H9 (cell line): Measurements from ENCODE around the gene QSOX2. TPM values are rescaled to one million over a fixed set of nuclear protein-coding genes. Genes with fewer than 3 reads are reported as not detected.

Experiments used
- DNase-seq: peaks from one replicate; pipeline ENCODE4 v3.0.0-alpha.2; 2017
- H2AFZ ChIP-seq: one replicate; pipeline ENCODE4 v1.6.1; 2013; ENCODE audit warnings: mild to moderate bottlenecking, low read length, control low read depth, moderate library complexity
- H2AK5ac ChIP-seq: 2 replicates; pipeline ENCODE4 v1.6.1; 2013; ENCODE audit warnings: low read length, control low read depth, mixed read lengths; ENCODE audit not compliant: insufficient read length
- H2BK120ac ChIP-seq: one replicate; pipeline ENCODE4 v1.6.1; 2013; ENCODE audit warnings: low read depth, mild to moderate bottlenecking, low read length, control low read depth, inconsistent platforms; ENCODE audit not compliant: poor library complexity, severe bottlenecking
- H2BK12ac ChIP-seq: 2 replicates; pipeline ENCODE4 v1.6.1; 2013; ENCODE audit warnings: low read length, control low read depth, mixed read lengths, low read depth; ENCODE audit not compliant: insufficient read length
- H2BK15ac ChIP-seq: 2 replicates; pipeline ENCODE4 v1.6.1; 2013; ENCODE audit warnings: low read depth, low read length, control low read depth
- H2BK20ac ChIP-seq: one replicate; pipeline ENCODE4 v1.6.1; 2013; ENCODE audit warnings: low read depth, mild to moderate bottlenecking, low read length, control low read depth, inconsistent platforms; ENCODE audit not compliant: poor library complexity, severe bottlenecking
- H2BK5ac ChIP-seq: 2 replicates; pipeline ENCODE4 v1.6.1; 2013; ENCODE audit warnings: low read length, control low read depth, mixed read lengths; ENCODE audit not compliant: insufficient read length
- H3K14ac ChIP-seq: 2 replicates; pipeline ENCODE4 v1.6.1; 2013; ENCODE audit warnings: low read length, control low read depth; ENCODE audit not compliant: insufficient read depth
- H3K18ac ChIP-seq: 2 replicates; pipeline ENCODE4 v1.6.1; 2013; ENCODE audit warnings: low read depth, mild to moderate bottlenecking, mixed read lengths, low read length, control low read depth; ENCODE audit not compliant: insufficient read length
- H3K23ac ChIP-seq: 2 replicates; pipeline ENCODE4 v1.6.1; 2013; ENCODE audit warnings: low read length, control low read depth, mixed read lengths, low read depth; ENCODE audit not compliant: insufficient read length
- H3K23me2 ChIP-seq: 2 replicates; pipeline ENCODE4 v1.6.1; 2013; ENCODE audit warnings: low read depth, mild to moderate bottlenecking, mixed read lengths, low read length, control low read depth; ENCODE audit not compliant: insufficient read length, poor library complexity, severe bottlenecking
- H3K27ac ChIP-seq: 2 replicates; pipeline ENCODE4 v1.5.1; 2013; ENCODE audit warnings: low read length, control low read depth, mixed read lengths, low read depth; ENCODE audit not compliant: insufficient read length
- H3K27me3 ChIP-seq: 2 replicates; pipeline ENCODE4 v1.6.1; 2013; ENCODE audit warnings: low read length, control low read depth, inconsistent platforms; ENCODE audit not compliant: insufficient read depth
- H3K4ac ChIP-seq: 2 replicates; pipeline ENCODE4 v1.6.1; 2013; ENCODE audit warnings: low read depth, mild to moderate bottlenecking, control low read depth, inconsistent platforms, low read length, moderate library complexity
- H3K4me1 ChIP-seq: 2 replicates; pipeline ENCODE4 v1.6.1; 2013; ENCODE audit warnings: low read length, control low read depth, inconsistent platforms; ENCODE audit not compliant: insufficient read depth
- H3K4me2 ChIP-seq: 2 replicates; pipeline ENCODE4 v1.6.1; 2013; ENCODE audit warnings: low read length, control low read depth, mixed read lengths; ENCODE audit not compliant: insufficient read length, insufficient read depth
- H3K56ac ChIP-seq: 2 replicates; pipeline ENCODE4 v1.6.1; 2013; ENCODE audit warnings: low read depth, mild to moderate bottlenecking, mixed read lengths, low read length, control low read depth; ENCODE audit not compliant: insufficient read length
- H3K79me1 ChIP-seq: 2 replicates; pipeline ENCODE4 v1.6.1; 2013; ENCODE audit warnings: low read depth, mild to moderate bottlenecking, moderate library complexity, low read length, control low read depth, inconsistent platforms; ENCODE audit not compliant: insufficient read depth, poor library complexity, severe bottlenecking
- H3K79me2 ChIP-seq: 2 replicates; pipeline ENCODE4 v1.6.1; 2013; ENCODE audit warnings: low read length, control low read depth, inconsistent platforms; ENCODE audit not compliant: insufficient read depth
- H3K9ac ChIP-seq: 2 replicates; pipeline ENCODE4 v1.6.1; 2013; ENCODE audit warnings: low read length, control low read depth, mixed read lengths; ENCODE audit not compliant: insufficient read length; ENCODE audit errors: extremely low read depth
- H3K9me3 ChIP-seq: one replicate; pipeline ENCODE4 v1.6.1; 2013; ENCODE audit warnings: low read depth, low read length, inconsistent platforms; ENCODE audit not compliant: control insufficient read depth
- H3T11ph ChIP-seq: one replicate; pipeline ENCODE4 v1.6.1; 2013; ENCODE audit warnings: mild to moderate bottlenecking, low read length, control low read depth, inconsistent platforms
- H4K20me1 ChIP-seq: one replicate; pipeline ENCODE4 v1.6.1; 2013; ENCODE audit not compliant: control insufficient read depth, insufficient read length, insufficient read depth
- H4K5ac ChIP-seq: 2 replicates; pipeline ENCODE4 v1.6.1; 2013; ENCODE audit warnings: low read depth, mild to moderate bottlenecking, mixed read lengths, low read length, control low read depth; ENCODE audit not compliant: insufficient read length
- H4K8ac ChIP-seq: replicated peaks from 2 replicates; pipeline ENCODE4 v1.6.1; 2013; ENCODE audit warnings: low read length, control low read depth, mixed read lengths, low read depth; ENCODE audit not compliant: insufficient read length
- H4K91ac ChIP-seq: 2 replicates; pipeline ENCODE4 v1.6.1; 2013; ENCODE audit warnings: low read depth, mild to moderate bottlenecking, moderate library complexity, mixed read lengths, low read length, control low read depth; ENCODE audit not compliant: insufficient read length
- H3K27ac Mint-ChIP-seq, 3 experiments: 2 replicates in 2 of 3; 3 replicates in 1 of 3; pipeline ENCODE4 v1.8.0; 2020 to 2021; ENCODE audit warnings: mixed read lengths in 3 of 3, mild to moderate bottlenecking in 1 of 3, moderate library complexity in 1 of 3
- H3K27me3 Mint-ChIP-seq: 2 replicates; pipeline ENCODE4 v1.8.0; 2021; ENCODE audit warnings: low read depth, mild to moderate bottlenecking, moderate library complexity, mixed read lengths
- H3K36me3 Mint-ChIP-seq, 3 experiments: 2 replicates in 2 of 3; 3 replicates in 1 of 3; pipeline ENCODE4 v1.8.0; 2020 to 2021; ENCODE audit warnings: low read depth in 3 of 3, mixed read lengths in 3 of 3; ENCODE audit not compliant: insufficient read depth in 1 of 3
- H3K4me1 Mint-ChIP-seq, 2 experiments: 2 replicates each; pipeline ENCODE4 v1.8.0; 2020; ENCODE audit warnings: mixed read lengths in 2 of 2
- H3K4me3 Mint-ChIP-seq, 2 experiments: 2 replicates in 1 of 2; 3 replicates in 1 of 2; pipeline ENCODE4 v1.8.0; 2020 to 2021; ENCODE audit warnings: mild to moderate bottlenecking in 2 of 2, mixed read lengths in 2 of 2, moderate library complexity in 1 of 2
- H3K9me3 Mint-ChIP-seq, 2 experiments: 2 replicates in 1 of 2; 3 replicates in 1 of 2; pipeline ENCODE4 v1.8.0; 2020; ENCODE audit warnings: mild to moderate bottlenecking in 2 of 2, mixed read lengths in 2 of 2, moderate library complexity in 1 of 2
- WGBS: extraction: QIAGEN DNeasy Blood & Tissue Kit; methylation state at CpG from one replicate; pipeline ENCODE4 v1.1.7; 2013; ENCODE audit warnings: missing lambda C conversion rate, low lambda C conversion rate, mixed read lengths; ENCODE audit not compliant: insufficient read length; ENCODE audit errors: extremely low coverage; 5-methylcytosine and 5-hydroxymethylcytosine counted together
- total RNA-seq: library from RNA; stranded (reverse); gene quantifications from 2 replicates; pipeline ENCODE4 v1.2.1, GENCODE V29; 2021
- TF ChIP-seq, protein P1 (sequence below): fragments of 200-600 bp; sonication (generic); conservative IDR thresholded peaks from 3 replicates; pipeline ENCODE4 v1.8.0; 2021; ENCODE audit warnings: antibody characterized with exemption, mild to moderate bottlenecking

QSOX2 gene
- total RNA-seq, 1 experiment from 2014 or later: 25.8 TPM

- peaks cover 3% of the 10 kb centered on the region for H4K20me1 ChIP-seq
These were observed 53.7 kb downstream of the QSOX2 start for GRCh38 chr9:136191960-136192286.

More at GRCh38 chr9:136191960-136192286, 53.7 kb downstream of the QSOX2 start:
- Histone ChIP-seq H3K4me2 (no peak overlapping the region), H2BK20ac (no peak overlapping the region), H2BK5ac (no peak overlapping the region), H3K9ac (no peak overlapping the region), H2BK12ac (no peak overlapping the region), H4K8ac (no peak overlapping the region), H2BK120ac (no peak overlapping the region), H4K5ac (no peak overlapping the region), H3K14ac (no peak overlapping the region), H3K4ac (no peak overlapping the region), H3K56ac (no peak overlapping the region), H3K9me3 (no peaks in the 10 kb centered on the region), H3T11ph (no peak overlapping the region), H3K27ac (no peak overlapping the region), H2BK15ac (no peak overlapping the region), H3K23ac (no peak overlapping the region), H3K27me3 (peaks cover 55% of the 10 kb centered on the region), H3K79me1 (no peaks in the 10 kb centered on the region), H2AK5ac (no peak overlapping the region), H3K4me1 (no peaks in the 10 kb centered on the region), H3K79me2 (no peaks in the 10 kb centered on the region), H3K18ac (no peak overlapping the region), H3K23me2 (no peaks in the 10 kb centered on the region), H4K91ac (no peak overlapping the region), H2AFZ (no peak overlapping the region)
- Mint-ChIP-seq H3K27me3 (peaks cover 74% of the 10 kb centered on the region), H3K9me3 (no peaks in the 10 kb centered on the region), H3K27ac (no peak overlapping the region), H3K36me3 (no peaks in the 10 kb centered on the region), H3K4me1 (peaks cover 18 to 52% of the 10 kb centered on the region in 2 experiments), H3K4me3 (no peak overlapping the region)
- TF ChIP-seq, protein P1, sequence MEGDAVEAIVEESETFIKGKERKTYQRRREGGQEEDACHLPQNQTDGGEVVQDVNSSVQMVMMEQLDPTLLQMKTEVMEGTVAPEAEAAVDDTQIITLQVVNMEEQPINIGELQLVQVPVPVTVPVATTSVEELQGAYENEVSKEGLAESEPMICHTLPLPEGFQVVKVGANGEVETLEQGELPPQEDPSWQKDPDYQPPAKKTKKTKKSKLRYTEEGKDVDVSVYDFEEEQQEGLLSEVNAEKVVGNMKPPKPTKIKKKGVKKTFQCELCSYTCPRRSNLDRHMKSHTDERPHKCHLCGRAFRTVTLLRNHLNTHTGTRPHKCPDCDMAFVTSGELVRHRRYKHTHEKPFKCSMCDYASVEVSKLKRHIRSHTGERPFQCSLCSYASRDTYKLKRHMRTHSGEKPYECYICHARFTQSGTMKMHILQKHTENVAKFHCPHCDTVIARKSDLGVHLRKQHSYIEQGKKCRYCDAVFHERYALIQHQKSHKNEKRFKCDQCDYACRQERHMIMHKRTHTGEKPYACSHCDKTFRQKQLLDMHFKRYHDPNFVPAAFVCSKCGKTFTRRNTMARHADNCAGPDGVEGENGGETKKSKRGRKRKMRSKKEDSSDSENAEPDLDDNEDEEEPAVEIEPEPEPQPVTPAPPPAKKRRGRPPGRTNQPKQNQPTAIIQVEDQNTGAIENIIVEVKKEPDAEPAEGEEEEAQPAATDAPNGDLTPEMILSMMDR: no peak
- DNase-seq: no peak
- no CpG with 5 or more reads among the region's 9 CpGs for WGBS
